ENCODE measurements around the gene SORL1. TPM values are rescaled to one million over a fixed set of nuclear protein-coding genes. Genes with fewer than 3 reads are reported as not detected.

The SORL1 gene
- total and polyA plus RNA-seq, 9 of the 15 experiments (the other 6 are each of a cell fraction or from before 2014, with no cell fraction given): 0.01 to 0.66 TPM; not detected in 7

- Histone ChIP-seq H3K9ac (ENCODE audit: insufficient read depth in 1 of 2, low read depth in 2 of 2, low read length in 2 of 2) (no peak overlapping the region), H3K9me3 (replicated peaks; ENCODE audit: control insufficient read depth, insufficient read depth, low read depth, low read length) (no peaks in the 10 kb centered on the region), H3K9me1 (ENCODE audit: control insufficient read depth, insufficient read depth, low read length) (no peaks in the 10 kb centered on the region), H3K4me2 (ENCODE audit: insufficient read depth, low read length) (no peak overlapping the region), H3K27me3 (ENCODE audit: control insufficient read depth in 2 of 2, insufficient read depth in 2 of 2, low read length in 2 of 2) (no peaks in the 10 kb centered on the region), H4K20me1 (replicated peaks; ENCODE audit: control insufficient read depth, insufficient read depth, low read length) (no peaks in the 10 kb centered on the region), H2AFZ (ENCODE audit: low read depth, low read length) (no peak overlapping the region), H3K4me3 (no peak overlapping the region), H3K36me3 (ENCODE audit: control insufficient read depth, insufficient read depth, low read length) (no peaks in the 10 kb centered on the region), H3K4me1 (replicated peaks in 1 of 2; ENCODE audit: control insufficient read depth in 2 of 2, insufficient read depth in 2 of 2, low read length in 2 of 2) (peaks cover 0 to 8% of the 10 kb centered on the region in 2 experiments; a peak in 2 of 5 replicates), H3K27ac (ENCODE audit: extremely low read depth, low read depth, low read length) (no peak overlapping the region), H3K79me2 (ENCODE audit: control insufficient read depth, insufficient read depth, low read length) (no peaks in the 10 kb centered on the region)
- CTCF ChIA-PET (ENCODE audit: low intra/inter-chr PET ratio): no interaction called here
- TF ChIP-seq FOXA3 (CRISPR knock-in tag; conservative IDR thresholded peaks at IDR 0.05 in 1 of 2, IDR thresholded peaks at IDR 0.05 in 1 of 2) (no peak), SP1 (CRISPR knock-in tag; IDR thresholded peaks at IDR 0.05) (no peak), ZNF584 (CRISPR knock-in tag; IDR thresholded peaks at IDR 0.05; ENCODE audit: low read depth) (no peak), THRAP3 (IDR thresholded peaks at IDR 0.05; ENCODE audit: borderline replicate concordance) (no peak), ZNF699 (CRISPR knock-in tag; IDR thresholded peaks at IDR 0.05; ENCODE audit: insufficient replicate concordance) (no peak), SREBF1 (IDR thresholded peaks at IDR 0.05; ENCODE audit: borderline replicate concordance, low read depth, low read length) (no peak), U2AF2 (optimal IDR thresholded peaks at IDR 0.05; ENCODE audit: low read depth, low read length) (no peak), SIX5 (IDR thresholded peaks at IDR 0.05; ENCODE audit: borderline replicate concordance in 1 of 2, insufficient read depth in 1 of 2, low read depth in 1 of 2, low read length in 2 of 2) (no peak), DACH1 (IDR thresholded peaks at IDR 0.05; ENCODE audit: partially characterized antibody) (no peak)
- no peak for ATAC-seq
- intact Hi-C loops (cut with micrococcal nuclease) (no loop called here), in situ Hi-C loops (cut with MboI) (loop anchor here (10.0 kb wide), 1 partner anchor 852 kb away; no protein-coding TSS in a partner anchor)
- no peak for FAIRE-seq
- no TSS peak for BruUV-seq (replicated peaks)
- POLR2A ChIA-PET: no interaction called here
- 0% methylated on average over 3 of the region's 3 CpGs for WGBS (ENCODE audit: insufficient coverage, low coverage, missing lambda C conversion rate)
- DNase-seq (ENCODE audit: extremely low read depth in 1 of 4, low spot score in 3 of 4): peak in 1 of 4 experiments; percentile 13
These were observed 200.9 kb downstream of the SORL1 start for GRCh38 chr11:121652971-121653370.
